ENCODE results near the gene ADAMTS16. TPM values are rescaled to one million over a fixed set of nuclear protein-coding genes. Genes with fewer than 3 reads are reported as not detected.

Gene ADAMTS16
- total and polyA plus RNA-seq, 9 of the 15 experiments (the other 6 are each of a cell fraction or from before 2014, with no cell fraction given): not detected

DNA sequence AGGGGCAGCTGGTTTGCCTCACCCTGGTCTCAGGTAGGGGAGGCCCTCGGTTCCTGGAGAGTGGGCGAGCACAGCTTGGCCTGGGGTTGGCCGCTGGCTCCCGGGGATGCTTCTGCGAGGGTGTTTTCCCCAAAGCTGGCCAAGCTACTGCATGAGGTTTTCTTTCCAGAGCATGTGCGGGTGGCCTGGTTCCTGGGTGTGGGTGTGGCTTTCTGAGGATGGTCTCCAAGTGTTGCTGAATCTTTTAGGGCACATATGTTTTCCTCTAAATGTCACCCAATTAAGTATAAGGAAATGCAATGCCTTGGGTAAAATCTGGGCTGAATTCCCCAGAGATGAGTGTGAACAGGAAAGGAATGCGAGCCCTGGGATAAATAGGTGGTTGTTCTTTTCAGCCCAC lies 166.6 kb downstream of the ADAMTS16 start:
- DNase-seq (ENCODE audit: extremely low read depth in 1 of 4, low spot score in 3 of 4) (no peak), FAIRE-seq (no peak), ATAC-seq (no peak)
- in situ Hi-C loops (cut with MboI) (no loop called here), intact Hi-C loops (cut with micrococcal nuclease) (no loop called here)
- no peak overlapping the region for H3K9ac ChIP-seq (ENCODE audit: insufficient read depth in 1 of 2, low read depth in 2 of 2, low read length in 2 of 2)
- WGBS (ENCODE audit: insufficient coverage, low coverage, missing lambda C conversion rate): 0% methylated on average over 7 of the region's 7 CpGs
- no peaks in the 10 kb centered on the region for H3K9me3 ChIP-seq (replicated peaks; ENCODE audit: control insufficient read depth, insufficient read depth, low read depth, low read length)
- H3K27me3 ChIP-seq (ENCODE audit: control insufficient read depth in 2 of 2, insufficient read depth in 2 of 2, low read length in 2 of 2): peaks cover 9 to 59% of the 10 kb centered on the region in 2 experiments; a peak in 4 of 5 replicates
- H2AFZ ChIP-seq (ENCODE audit: low read depth, low read length): no peak overlapping the region
- H3K4me1 ChIP-seq (replicated peaks in 1 of 2; ENCODE audit: control insufficient read depth in 2 of 2, insufficient read depth in 2 of 2, low read length in 2 of 2): no peaks in the 10 kb centered on the region
- TF ChIP-seq POLR2AphosphoS5 (IDR thresholded peaks at IDR 0.05; ENCODE audit: control insufficient read depth, insufficient read depth, low read depth, low read length) (no peak), TARDBP (IDR thresholded peaks at IDR 0.05) (no peak), RFX7 (CRISPR knock-in tag; IDR thresholded peaks at IDR 0.05) (no peak), THRAP3 (IDR thresholded peaks at IDR 0.05; ENCODE audit: borderline replicate concordance) (no peak), ZNF668 (CRISPR knock-in tag; IDR thresholded peaks at IDR 0.05) (no peak), KDM5B (IDR thresholded peaks at IDR 0.05; ENCODE audit: insufficient replicate concordance, low read depth, low read length) (no peak), OTX1 (CRISPR knock-in tag; IDR thresholded peaks at IDR 0.05) (no peak), CCNT2 (IDR thresholded peaks at IDR 0.05; ENCODE audit: borderline replicate concordance, extremely low read depth, insufficient read length, low read depth, low read length) (no peak), DIDO1 (tag; IDR thresholded peaks at IDR 0.05; ENCODE audit: low read depth) (no peak)
- TF ChIP-seq, protein P1, sequence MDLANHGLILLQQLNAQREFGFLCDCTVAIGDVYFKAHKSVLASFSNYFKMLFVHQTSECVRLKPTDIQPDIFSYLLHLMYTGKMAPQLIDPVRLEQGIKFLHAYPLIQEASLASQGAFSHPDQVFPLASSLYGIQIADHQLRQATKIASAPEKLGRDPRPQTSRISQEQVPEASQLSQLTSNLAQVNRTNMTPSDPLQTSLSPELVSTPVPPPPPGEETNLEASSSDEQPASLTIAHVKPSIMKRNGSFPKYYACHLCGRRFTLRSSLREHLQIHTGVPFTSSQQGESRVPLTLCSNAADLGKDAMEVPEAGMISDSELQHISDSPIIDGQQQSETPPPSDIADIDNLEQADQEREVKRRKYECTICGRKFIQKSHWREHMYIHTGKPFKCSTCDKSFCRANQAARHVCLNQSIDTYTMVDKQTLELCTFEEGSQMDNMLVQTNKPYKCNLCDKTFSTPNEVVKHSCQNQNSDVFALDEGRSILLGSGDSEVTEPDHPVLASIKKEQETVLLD (IDR thresholded peaks at IDR 0.05): no peak
- TF ChIP-seq, protein P2, sequence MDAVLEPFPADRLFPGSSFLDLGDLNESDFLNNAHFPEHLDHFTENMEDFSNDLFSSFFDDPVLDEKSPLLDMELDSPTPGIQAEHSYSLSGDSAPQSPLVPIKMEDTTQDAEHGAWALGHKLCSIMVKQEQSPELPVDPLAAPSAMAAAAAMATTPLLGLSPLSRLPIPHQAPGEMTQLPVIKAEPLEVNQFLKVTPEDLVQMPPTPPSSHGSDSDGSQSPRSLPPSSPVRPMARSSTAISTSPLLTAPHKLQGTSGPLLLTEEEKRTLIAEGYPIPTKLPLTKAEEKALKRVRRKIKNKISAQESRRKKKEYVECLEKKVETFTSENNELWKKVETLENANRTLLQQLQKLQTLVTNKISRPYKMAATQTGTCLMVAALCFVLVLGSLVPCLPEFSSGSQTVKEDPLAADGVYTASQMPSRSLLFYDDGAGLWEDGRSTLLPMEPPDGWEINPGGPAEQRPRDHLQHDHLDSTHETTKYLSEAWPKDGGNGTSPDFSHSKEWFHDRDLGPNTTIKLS (IDR thresholded peaks at IDR 0.05; ENCODE audit: borderline replicate concordance, low read depth): no peak
- TF ChIP-seq, protein P3, sequence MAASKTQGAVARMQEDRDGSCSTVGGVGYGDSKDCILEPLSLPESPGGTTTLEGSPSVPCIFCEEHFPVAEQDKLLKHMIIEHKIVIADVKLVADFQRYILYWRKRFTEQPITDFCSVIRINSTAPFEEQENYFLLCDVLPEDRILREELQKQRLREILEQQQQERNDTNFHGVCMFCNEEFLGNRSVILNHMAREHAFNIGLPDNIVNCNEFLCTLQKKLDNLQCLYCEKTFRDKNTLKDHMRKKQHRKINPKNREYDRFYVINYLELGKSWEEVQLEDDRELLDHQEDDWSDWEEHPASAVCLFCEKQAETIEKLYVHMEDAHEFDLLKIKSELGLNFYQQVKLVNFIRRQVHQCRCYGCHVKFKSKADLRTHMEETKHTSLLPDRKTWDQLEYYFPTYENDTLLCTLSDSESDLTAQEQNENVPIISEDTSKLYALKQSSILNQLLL (CRISPR knock-in tag; IDR thresholded peaks at IDR 0.05; ENCODE audit: borderline replicate concordance): no peak
- H4K20me1 ChIP-seq (replicated peaks; ENCODE audit: control insufficient read depth, insufficient read depth, low read length): peaks cover 3% of the 10 kb centered on the region; the same call in 1 of the 2 replicates
- H3K36me3 ChIP-seq (ENCODE audit: control insufficient read depth, insufficient read depth, low read length): no peaks in the 10 kb centered on the region
- ChIA-PET CTCF (ENCODE audit: low intra/inter-chr PET ratio) (no interaction called here), POLR2A (interaction anchor here (1.1 kb wide), 1 partner anchor 16 kb away, joined by 5 read pairs; no protein-coding TSS in a partner anchor)
- no TSS peak for BruUV-seq (replicated peaks)
- H3K9me1 ChIP-seq (ENCODE audit: control insufficient read depth, insufficient read depth, low read length): no peaks in the 10 kb centered on the region
- no peak overlapping the region for H3K27ac ChIP-seq (ENCODE audit: extremely low read depth, low read depth, low read length)
- no peak overlapping the region for H3K4me2 ChIP-seq (ENCODE audit: insufficient read depth, low read length)
- H3K4me3 ChIP-seq: no peak overlapping the region
- H3K79me2 ChIP-seq (ENCODE audit: control insufficient read depth, insufficient read depth, low read length): no peaks in the 10 kb centered on the region
